ENCODE measurements around the gene PRKCH.

DNA sequence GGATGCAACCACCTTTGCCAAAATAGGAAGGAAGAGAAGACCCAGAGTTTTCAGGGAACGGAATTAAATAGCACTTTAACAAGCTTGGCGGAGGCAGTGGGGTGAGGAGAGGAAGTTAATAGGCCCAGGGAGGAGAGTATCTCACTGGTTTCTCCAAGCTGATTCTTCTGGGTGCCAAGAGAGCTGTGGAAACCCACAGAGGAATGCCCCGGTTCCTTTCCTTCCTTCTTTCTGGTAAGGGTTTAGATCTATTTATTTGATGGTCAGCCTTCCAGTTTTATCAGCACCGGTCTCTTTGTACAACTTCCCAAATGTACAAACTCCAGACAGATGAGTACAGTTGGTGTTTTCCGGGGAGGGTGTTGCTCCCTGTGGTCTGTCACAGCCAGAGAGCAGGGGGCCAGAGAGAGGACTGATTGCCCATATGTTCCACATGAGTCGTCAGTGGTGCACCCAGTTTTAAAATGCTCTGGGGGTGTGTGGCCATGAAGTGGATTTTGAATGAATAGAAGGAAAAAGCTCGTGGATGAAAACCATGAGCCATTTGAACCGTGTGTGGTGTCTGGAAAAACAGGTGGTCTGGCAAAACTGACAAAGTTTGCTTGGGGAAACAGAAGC lies 26.6 kb downstream of the PRKCH start:
- no peak for TF ChIP-seq EP300 (IDR thresholded peaks at IDR 0.05)
- TF ChIP-seq, protein P1, sequence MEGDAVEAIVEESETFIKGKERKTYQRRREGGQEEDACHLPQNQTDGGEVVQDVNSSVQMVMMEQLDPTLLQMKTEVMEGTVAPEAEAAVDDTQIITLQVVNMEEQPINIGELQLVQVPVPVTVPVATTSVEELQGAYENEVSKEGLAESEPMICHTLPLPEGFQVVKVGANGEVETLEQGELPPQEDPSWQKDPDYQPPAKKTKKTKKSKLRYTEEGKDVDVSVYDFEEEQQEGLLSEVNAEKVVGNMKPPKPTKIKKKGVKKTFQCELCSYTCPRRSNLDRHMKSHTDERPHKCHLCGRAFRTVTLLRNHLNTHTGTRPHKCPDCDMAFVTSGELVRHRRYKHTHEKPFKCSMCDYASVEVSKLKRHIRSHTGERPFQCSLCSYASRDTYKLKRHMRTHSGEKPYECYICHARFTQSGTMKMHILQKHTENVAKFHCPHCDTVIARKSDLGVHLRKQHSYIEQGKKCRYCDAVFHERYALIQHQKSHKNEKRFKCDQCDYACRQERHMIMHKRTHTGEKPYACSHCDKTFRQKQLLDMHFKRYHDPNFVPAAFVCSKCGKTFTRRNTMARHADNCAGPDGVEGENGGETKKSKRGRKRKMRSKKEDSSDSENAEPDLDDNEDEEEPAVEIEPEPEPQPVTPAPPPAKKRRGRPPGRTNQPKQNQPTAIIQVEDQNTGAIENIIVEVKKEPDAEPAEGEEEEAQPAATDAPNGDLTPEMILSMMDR (IDR thresholded peaks at IDR 0.05) = no peak
